Keratinocyte (primary cell): ENCODE data around the gene PRDM4. TPM values are rescaled to one million over a fixed set of nuclear protein-coding genes. Genes with fewer than 3 reads are reported as not detected.

Experiments used
- DNase-seq: peaks from one replicate; pipeline ENCODE4 v3.0.0-alpha.2; 2011; ENCODE audit warnings: low read depth, missing footprints, low spot score
- FAIRE-seq: peaks from 2 replicates; lab custom pipeline; 2011; peaks lifted over from hg19 to GRCh38; lab: Jason Lieb, UNC
- H2AFZ ChIP-seq: 2 replicates; pipeline ENCODE4 v1.6.0; 2012; ENCODE audit warnings: low read length, control low read depth, inconsistent platforms; ENCODE audit not compliant: control insufficient read depth
- H3K27ac ChIP-seq: 2 replicates; pipeline ENCODE4 v1.5.1; 2011; ENCODE audit warnings: low read length; ENCODE audit not compliant: control insufficient read depth, insufficient read depth
- H3K27me3 ChIP-seq: 3 replicates; pipeline ENCODE4 v1.6.0; 2011; ENCODE audit warnings: low read length; ENCODE audit not compliant: control insufficient read depth, insufficient read depth; ENCODE audit errors: extremely low read depth
- H3K36me3 ChIP-seq, 2 experiments: 2 replicates in 1 of 2; 3 replicates in 1 of 2; pipeline ENCODE4 v1.5.1; 2011; ENCODE audit warnings: low read length in 2 of 2, mild to moderate bottlenecking in 1 of 2; ENCODE audit not compliant: control insufficient read depth in 2 of 2, insufficient read depth in 2 of 2; ENCODE audit errors: extremely low read depth in 1 of 2
- H3K4me1 ChIP-seq: 3 replicates; pipeline ENCODE4 v1.5.1; 2011; ENCODE audit warnings: low read length; ENCODE audit not compliant: control insufficient read depth, insufficient read depth; ENCODE audit errors: extremely low read depth
- H3K4me2 ChIP-seq: 3 replicates; pipeline ENCODE4 v1.6.0; 2011; ENCODE audit warnings: low read depth, low read length; ENCODE audit not compliant: control insufficient read depth, insufficient read depth; ENCODE audit errors: extremely low read depth
- H3K4me3 ChIP-seq, 3 experiments: fragments of 200-600 bp in 1 of 3; sonication (generic) in 1 of 3; 2 replicates in 2 of 3; 3 replicates in 1 of 3; pipeline ENCODE4 v1.5.1; 2011 to 2016; ENCODE audit warnings: low read length in 3 of 3, mild to moderate bottlenecking in 3 of 3, control low read depth in 2 of 3, inconsistent platforms in 1 of 3, low read depth in 1 of 3, mixed read lengths in 1 of 3, mixed run types in 1 of 3, moderate library complexity in 1 of 3; ENCODE audit not compliant: control insufficient read depth in 2 of 3, insufficient read depth in 2 of 3; ENCODE audit errors: extremely low read depth in 1 of 3
- H3K79me2 ChIP-seq: 2 replicates; pipeline ENCODE4 v1.6.0; 2012; ENCODE audit warnings: low read length; ENCODE audit not compliant: control insufficient read depth, insufficient read depth
- H3K9ac ChIP-seq: 3 replicates; pipeline ENCODE4 v1.6.0; 2011; ENCODE audit warnings: low read length; ENCODE audit not compliant: control insufficient read depth, insufficient read depth; ENCODE audit errors: extremely low read depth
- H3K9me1 ChIP-seq: 3 replicates; pipeline ENCODE4 v1.6.0; 2011; ENCODE audit warnings: low read length; ENCODE audit not compliant: control insufficient read depth, insufficient read depth; ENCODE audit errors: extremely low read depth
- H3K9me3 ChIP-seq: 2 replicates; pipeline ENCODE4 v1.5.1; 2012; ENCODE audit warnings: low read depth, low read length; ENCODE audit not compliant: control insufficient read depth
- H4K20me1 ChIP-seq: 3 replicates; pipeline ENCODE4 v1.6.0; 2011; ENCODE audit warnings: low read length; ENCODE audit not compliant: control insufficient read depth, insufficient read depth; ENCODE audit errors: extremely low read depth
- CTCF ChIP-seq, 3 experiments: IDR thresholded peaks in 1 of 3; conservative IDR thresholded peaks in 1 of 3; optimal IDR thresholded peaks in 1 of 3; 2 replicates in 2 of 3; 3 replicates in 1 of 3; pipeline versions ENCODE3 to v1.5.1; 2011; ENCODE audit warnings: low read length in 3 of 3, mild to moderate bottlenecking in 3 of 3, moderate library complexity in 2 of 3, control low read depth in 1 of 3, inconsistent platforms in 1 of 3; ENCODE audit not compliant: insufficient read depth in 2 of 3; ENCODE audit errors: extremely low read depth in 1 of 3
- EZH2 ChIP-seq: IDR thresholded peaks from one replicate; pipeline ENCODE4 v1.6.1; 2012; ENCODE audit warnings: inconsistent platforms, mild to moderate bottlenecking, low read length, moderate library complexity
- dilution Hi-C: fragments of 300-500 bp; cut with MboI; formaldehyde crosslinking; loops from one replicate; pipeline ENCODE4 v1.7.0; 2020; ENCODE audit warnings: low sequenced_read_pairs; ENCODE audit not compliant: extremely low pct_ligation_motif_present
- polyA plus RNA-seq, 5 experiments: library from polyadenylated mRNA; depleted of rRNA in 3 of 5; stranded (reverse) in 3 of 5; stranded (forward) in 1 of 5; unstranded in 1 of 5; fragments of >200 nt; gene quantifications; 1 replicate in 1 of 5; 2 replicates in 3 of 5; 3 replicates in 1 of 5; pipeline versions ENCODE4 v1.2.1 to v1.2.3, GENCODE V29; 2011 to 2012; ENCODE audit warnings: missing spikeins in 2 of 5, low read depth in 1 of 5, low replicate concordance in 1 of 5

The PRDM4 gene
- polyA plus RNA-seq, 1 donor (not counting 4 experiments of a cell fraction or from before 2014, with no cell fraction given) = 26.5 TPM

- dilution Hi-C loops = no loop called here
- Histone ChIP-seq H3K4me1 (no peaks in the 10 kb centered on the region), H2AFZ (no peak overlapping the region), H3K79me2 (no peaks in the 10 kb centered on the region), H3K36me3 (peaks cover 40 to 48% of the 10 kb centered on the region in 2 experiments), H3K27ac (no peak overlapping the region), H3K9ac (no peak overlapping the region), H3K9me1 (no peaks in the 10 kb centered on the region), H3K27me3 (no peaks in the 10 kb centered on the region), H3K9me3 (no peaks in the 10 kb centered on the region), H4K20me1 (peaks cover 2% of the 10 kb centered on the region), H3K4me2 (no peak overlapping the region), H3K4me3 (no peak overlapping the region)
- FAIRE-seq (no peak), DNase-seq (no peak)
- TF ChIP-seq EZH2 (no peak), CTCF (optimal IDR thresholded peaks at IDR 0.05 in 1 of 3, IDR thresholded peaks at IDR 0.05 in 1 of 3, conservative IDR thresholded peaks at IDR 0.05 in 1 of 3; ENCODE audit: extremely low read depth in 1 of 3, insufficient read depth in 2 of 3, low read length in 3 of 3) (no peak)
Observed at GRCh38 chr12:107735763-107736162, 25.2 kb downstream of the PRDM4 start.

GRCh38 chr12:107734139-107734538, 26.8 kb downstream of the PRDM4 start:
- no peak for FAIRE-seq
- no peaks in the 10 kb centered on the region for H3K79me2 ChIP-seq

More at GRCh38 chr12:107734139-107734538, 26.8 kb downstream of the PRDM4 start:
- Histone ChIP-seq H3K4me3 (no peak overlapping the region), H3K27me3 (no peaks in the 10 kb centered on the region), H2AFZ (no peak overlapping the region), H3K9me3 (no peaks in the 10 kb centered on the region), H3K9ac (no peak overlapping the region), H3K4me2 (no peak overlapping the region), H4K20me1 (peaks cover 2% of the 10 kb centered on the region), H3K36me3 (peaks cover 32 to 37% of the 10 kb centered on the region in 2 experiments), H3K9me1 (no peaks in the 10 kb centered on the region), H3K27ac (no peak overlapping the region), H3K4me1 (no peaks in the 10 kb centered on the region)
- TF ChIP-seq EZH2 = no peak
- TF ChIP-seq CTCF (optimal IDR thresholded peaks at IDR 0.05 in 1 of 3, IDR thresholded peaks at IDR 0.05 in 1 of 3, conservative IDR thresholded peaks at IDR 0.05 in 1 of 3; ENCODE audit: extremely low read depth in 1 of 3, insufficient read depth in 2 of 3, low read length in 3 of 3) = no peak
- no peak for DNase-seq
- dilution Hi-C loops = no loop called here
